Measurements from ENCODE around the gene LSM3.

Gene LSM3

GRCh38 chr3:14137445-14137844 lies 41.2 kb upstream of the LSM3 start:
- no peaks in the 10 kb centered on the region for H3K9me3 ChIP-seq
- no peak for TF ChIP-seq CTCF (IDR thresholded peaks at IDR 0.05; ENCODE audit: low read depth, low read length)
- H3K36me3 ChIP-seq = no peaks in the 10 kb centered on the region
- no peaks in the 10 kb centered on the region for H3K27me3 ChIP-seq
- no peaks in the 10 kb centered on the region for H3K4me1 ChIP-seq
- no peak for DNase-seq
- H3K4me3 ChIP-seq (ENCODE audit: low read depth, low read length) = no peak overlapping the region

GRCh38 chr3:14138109-14138877 lies 40.3 kb upstream of the LSM3 start:
- no peak overlapping the region for H3K4me3 ChIP-seq (ENCODE audit: low read depth, low read length)
- DNase-seq = no peak
- H3K36me3 ChIP-seq = no peaks in the 10 kb centered on the region
- H3K9me3 ChIP-seq = no peaks in the 10 kb centered on the region
- no peaks in the 10 kb centered on the region for H3K4me1 ChIP-seq
- TF ChIP-seq CTCF (IDR thresholded peaks at IDR 0.05; ENCODE audit: low read depth, low read length) = no peak
- no peaks in the 10 kb centered on the region for H3K27me3 ChIP-seq

GRCh38 chr3:14138878-14139655 lies 39.5 kb upstream of the LSM3 start:
- Histone ChIP-seq H3K4me3 (ENCODE audit: low read depth, low read length) (no peak overlapping the region), H3K27me3 (no peaks in the 10 kb centered on the region), H3K9me3 (no peaks in the 10 kb centered on the region), H3K36me3 (no peaks in the 10 kb centered on the region), H3K4me1 (no peaks in the 10 kb centered on the region)
- no peak for DNase-seq
- no peak for TF ChIP-seq CTCF (IDR thresholded peaks at IDR 0.05; ENCODE audit: low read depth, low read length)

- no peaks in the 10 kb centered on the region for H3K36me3 ChIP-seq
- H3K9me3 ChIP-seq = no peaks in the 10 kb centered on the region
- no peaks in the 10 kb centered on the region for H3K27me3 ChIP-seq
- TF ChIP-seq CTCF (IDR thresholded peaks at IDR 0.05; ENCODE audit: low read depth, low read length) = no peak
- no peaks in the 10 kb centered on the region for H3K4me1 ChIP-seq
- no peak overlapping the region for H3K4me3 ChIP-seq (ENCODE audit: low read depth, low read length)
- no peak for DNase-seq
These were observed 38.8 kb upstream of the LSM3 start for GRCh38 chr3:14139771-14140170.

GRCh38 chr3:14140668-14141067 lies 37.9 kb upstream of the LSM3 start:
- no peak for TF ChIP-seq CTCF (IDR thresholded peaks at IDR 0.05; ENCODE audit: low read depth, low read length)
- Histone ChIP-seq H3K4me3 (ENCODE audit: low read depth, low read length) (no peak overlapping the region), H3K9me3 (no peaks in the 10 kb centered on the region), H3K36me3 (no peaks in the 10 kb centered on the region), H3K4me1 (no peaks in the 10 kb centered on the region), H3K27me3 (no peaks in the 10 kb centered on the region)
- DNase-seq = no peak

GRCh38 chr3:14141144-14141543 lies 37.5 kb upstream of the LSM3 start:
- no peak for DNase-seq
- no peak for TF ChIP-seq CTCF (IDR thresholded peaks at IDR 0.05; ENCODE audit: low read depth, low read length)
- no peaks in the 10 kb centered on the region for H3K36me3 ChIP-seq

More at GRCh38 chr3:14141144-14141543, 37.5 kb upstream of the LSM3 start:
- Histone ChIP-seq H3K4me3 (ENCODE audit: low read depth, low read length) (no peak overlapping the region), H3K27me3 (no peaks in the 10 kb centered on the region), H3K4me1 (no peaks in the 10 kb centered on the region), H3K9me3 (no peaks in the 10 kb centered on the region)
